ENCODE data around the gene EIF4G3.
A peak's percentile ranks its signal among the peaks of the same experiment; 100 is the strongest.
"Not testable (repeated sequence)": the region's sequence is repeated elsewhere in the genome, so short reads cannot be mapped to it uniquely, and the experiment has no call there.

EIF4G3 gene

GRCh38 chr1:21024918-21025317 is 151.8 kb downstream of the EIF4G3 start:
- DNase-seq (ENCODE audit: low read depth) = no peak

- DNase-seq (ENCODE audit: low read depth) = not testable (repeated sequence)
Measured at GRCh38 chr1:21024136-21024896, 152.4 kb downstream of the EIF4G3 start.

- DNase-seq (ENCODE audit: low read depth) = peak; percentile 9
Measured at GRCh38 chr1:21022279-21023040, 154.2 kb downstream of the EIF4G3 start.

GRCh38 chr1:21021311-21021710 is 155.4 kb downstream of the EIF4G3 start:
- DNase-seq (ENCODE audit: low read depth) = no peak

- no peak for DNase-seq (ENCODE audit: low read depth)
Measured at GRCh38 chr1:21020151-21020550, 156.5 kb downstream of the EIF4G3 start.

GRCh38 chr1:21018673-21019072 is 158.0 kb downstream of the EIF4G3 start:
- no peak for DNase-seq (ENCODE audit: low read depth)

- DNase-seq (ENCODE audit: low read depth) = no peak
Measured at GRCh38 chr1:21013510-21013909, 163.2 kb downstream of the EIF4G3 start.

- no peak for DNase-seq (ENCODE audit: low read depth)
Measured at GRCh38 chr1:21012937-21013336, 163.8 kb downstream of the EIF4G3 start.

GRCh38 chr1:21007876-21008275 is 168.8 kb downstream of the EIF4G3 start:
- no peak for DNase-seq (ENCODE audit: low read depth)

GRCh38 chr1:21005466-21006239 is 171.0 kb downstream of the EIF4G3 start:
- no peak for DNase-seq (ENCODE audit: low read depth)

GRCh38 chr1:21003281-21004045 is 173.2 kb downstream of the EIF4G3 start:
- no peak for DNase-seq (ENCODE audit: low read depth)

GRCh38 chr1:21001042-21001441 is 175.7 kb downstream of the EIF4G3 start:
- DNase-seq (ENCODE audit: low read depth) = no peak

GRCh38 chr1:21000245-21000594 is 176.5 kb downstream of the EIF4G3 start:
- DNase-seq (ENCODE audit: low read depth) = no peak

GRCh38 chr1:20999525-21000244 is 177.0 kb downstream of the EIF4G3 start:
- no peak for DNase-seq (ENCODE audit: low read depth)

- DNase-seq (ENCODE audit: low read depth) = no peak
Measured at GRCh38 chr1:20998826-20999225, 177.9 kb downstream of the EIF4G3 start.

GRCh38 chr1:20997602-20998224 is 179.0 kb downstream of the EIF4G3 start:
- no peak for DNase-seq (ENCODE audit: low read depth)

GRCh38 chr1:20996554-20996953 is 180.1 kb downstream of the EIF4G3 start:
- no peak for DNase-seq (ENCODE audit: low read depth)

- no peak for DNase-seq (ENCODE audit: low read depth)
Measured at GRCh38 chr1:20993716-20994575, 182.8 kb downstream of the EIF4G3 start.

GRCh38 chr1:20992322-20993056 is 184.2 kb downstream of the EIF4G3 start:
- DNase-seq (ENCODE audit: low read depth) = no peak
